GM12864 (cell line): ENCODE data around the gene GALNT10.

Source experiments
- DNase-seq: peaks from one replicate; pipeline ENCODE4 v3.0.0-alpha.2; 2011; ENCODE audit warnings: low read depth
- H3K4me3 ChIP-seq: 2 replicates; pipeline ENCODE4 v1.5.1; 2011; ENCODE audit warnings: mild to moderate bottlenecking, low read depth, low read length, control low read depth
- CTCF ChIP-seq: IDR thresholded peaks from 2 replicates; pipeline ENCODE4 v1.5.1; 2011; ENCODE audit warnings: low read depth, mild to moderate bottlenecking, moderate library complexity, low read length, control low read depth, inconsistent platforms; ENCODE audit errors: missing control alignments

The GALNT10 gene

GRCh38 chr5:154287136-154287535 lies 96.6 kb downstream of the GALNT10 start:
- DNase-seq = no peak
- TF ChIP-seq CTCF = no peak
- H3K4me3 ChIP-seq = no peak overlapping the region

GRCh38 chr5:154288145-154288544 lies 97.6 kb downstream of the GALNT10 start:
- no peak for DNase-seq
- TF ChIP-seq CTCF = no peak

GRCh38 chr5:154291917-154292316 lies 101.4 kb downstream of the GALNT10 start:
- TF ChIP-seq CTCF = no peak

More at GRCh38 chr5:154288145-154288544, 97.6 kb downstream of the GALNT10 start:
- H3K4me3 ChIP-seq = no peak overlapping the region

GRCh38 chr5:154293219-154293618 lies 102.7 kb downstream of the GALNT10 start:
- DNase-seq = no peak
- no peak overlapping the region for H3K4me3 ChIP-seq
- TF ChIP-seq CTCF = no peak

More at GRCh38 chr5:154291917-154292316, 101.4 kb downstream of the GALNT10 start:
- no peak overlapping the region for H3K4me3 ChIP-seq
- DNase-seq = no peak

- no peak overlapping the region for H3K4me3 ChIP-seq
- no peak for DNase-seq
- no peak for TF ChIP-seq CTCF
These were observed 105.0 kb downstream of the GALNT10 start for GRCh38 chr5:154295551-154295950.

- no peak for TF ChIP-seq CTCF
- no peak overlapping the region for H3K4me3 ChIP-seq
- no peak for DNase-seq
These were observed 106.1 kb downstream of the GALNT10 start for GRCh38 chr5:154296525-154297159.

- no peak for TF ChIP-seq CTCF
- no peak overlapping the region for H3K4me3 ChIP-seq
- DNase-seq = no peak
These were observed 107.5 kb downstream of the GALNT10 start for GRCh38 chr5:154298065-154298464.
